Endothelial cell (in vitro differentiated cells): ENCODE results near the gene RHOH. TPM values are rescaled to one million over a fixed set of nuclear protein-coding genes. Genes with fewer than 3 reads are reported as not detected.

Experiments
- DNase-seq: peaks from one replicate; pipeline ENCODE4 v3.0.0; 2021; ENCODE audit warnings: low spot score
- H3K27ac Mint-ChIP-seq: one replicate; pipeline ENCODE4 v1.8.0; 2021; ENCODE audit warnings: mixed read lengths, inconsistent platforms; ENCODE audit not compliant: unreplicated experiment
- H3K27me3 Mint-ChIP-seq: one replicate; pipeline ENCODE4 v1.8.0; 2021; ENCODE audit warnings: mild to moderate bottlenecking, moderate library complexity, mixed read lengths, inconsistent platforms; ENCODE audit not compliant: unreplicated experiment
- H3K36me3 Mint-ChIP-seq: one replicate; pipeline ENCODE4 v1.8.0; 2021; ENCODE audit warnings: mild to moderate bottlenecking, low read depth, mixed read lengths, inconsistent platforms; ENCODE audit not compliant: unreplicated experiment
- H3K4me1 Mint-ChIP-seq: one replicate; pipeline ENCODE4 v1.8.0; 2021; ENCODE audit warnings: mild to moderate bottlenecking, mixed read lengths, inconsistent platforms; ENCODE audit not compliant: unreplicated experiment
- H3K4me3 Mint-ChIP-seq: one replicate; pipeline ENCODE4 v1.8.0; 2021; ENCODE audit warnings: mild to moderate bottlenecking, mixed read lengths, inconsistent platforms; ENCODE audit not compliant: unreplicated experiment
- H3K9me3 Mint-ChIP-seq: one replicate; pipeline ENCODE4 v1.8.0; 2021; ENCODE audit warnings: mixed read lengths, inconsistent platforms; ENCODE audit not compliant: unreplicated experiment
- total RNA-seq: library from RNA; stranded (reverse); fragmentation: NEBNext Ultra II Directional; extraction: Animal tissue kit (Norgen Biotek cat#: 25700); gene quantifications from one replicate; pipeline ENCODE4 v1.2.1, GENCODE V29; 2021; ENCODE audit not compliant: unreplicated experiment
- TF ChIP-seq, protein P1 (sequence below): fragments of 200-600 bp; sonication (generic); IDR thresholded peaks from one replicate; pipeline ENCODE4 v1.5.0; 2021; ENCODE audit warnings: antibody characterized with exemption; ENCODE audit not compliant: unreplicated experiment

The RHOH gene
- total RNA-seq, 1 donor from 2014 or later = 20.4 TPM

- peaks cover 4% of the 10 kb centered on the region for H3K36me3 Mint-ChIP-seq
- H3K9me3 Mint-ChIP-seq = no peaks in the 10 kb centered on the region
- TF ChIP-seq, protein P1, sequence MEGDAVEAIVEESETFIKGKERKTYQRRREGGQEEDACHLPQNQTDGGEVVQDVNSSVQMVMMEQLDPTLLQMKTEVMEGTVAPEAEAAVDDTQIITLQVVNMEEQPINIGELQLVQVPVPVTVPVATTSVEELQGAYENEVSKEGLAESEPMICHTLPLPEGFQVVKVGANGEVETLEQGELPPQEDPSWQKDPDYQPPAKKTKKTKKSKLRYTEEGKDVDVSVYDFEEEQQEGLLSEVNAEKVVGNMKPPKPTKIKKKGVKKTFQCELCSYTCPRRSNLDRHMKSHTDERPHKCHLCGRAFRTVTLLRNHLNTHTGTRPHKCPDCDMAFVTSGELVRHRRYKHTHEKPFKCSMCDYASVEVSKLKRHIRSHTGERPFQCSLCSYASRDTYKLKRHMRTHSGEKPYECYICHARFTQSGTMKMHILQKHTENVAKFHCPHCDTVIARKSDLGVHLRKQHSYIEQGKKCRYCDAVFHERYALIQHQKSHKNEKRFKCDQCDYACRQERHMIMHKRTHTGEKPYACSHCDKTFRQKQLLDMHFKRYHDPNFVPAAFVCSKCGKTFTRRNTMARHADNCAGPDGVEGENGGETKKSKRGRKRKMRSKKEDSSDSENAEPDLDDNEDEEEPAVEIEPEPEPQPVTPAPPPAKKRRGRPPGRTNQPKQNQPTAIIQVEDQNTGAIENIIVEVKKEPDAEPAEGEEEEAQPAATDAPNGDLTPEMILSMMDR = no peak
- peaks cover 3% of the 10 kb centered on the region for H3K27me3 Mint-ChIP-seq
- no peak for DNase-seq
- peaks cover 8% of the 10 kb centered on the region for H3K4me1 Mint-ChIP-seq
- no peak overlapping the region for H3K4me3 Mint-ChIP-seq
- H3K27ac Mint-ChIP-seq = no peak overlapping the region
Measured at GRCh38 chr4:40295572-40295971, 98.7 kb downstream of the RHOH start.

Other genes starting within 250 kb of the RHOH start
- 57.1 TPM for gene PDS5A, start 219.1 kb upstream of the RHOH start, total RNA-seq
- 24.9 TPM for gene N4BP2, start 140.2 kb upstream of the RHOH start, total RNA-seq
- not detected for gene CHRNA9, start 138.3 kb downstream of the RHOH start, total RNA-seq